Activated T-cell treated with anti-CD3 and anti-CD28 coated beads, Interleukin-2, amount 50 U/mL, for 4 hours (primary cell): Measurements from ENCODE around the gene ZBTB20. TPM values are rescaled to one million over a fixed set of nuclear protein-coding genes. Genes with fewer than 3 reads are reported as not detected.

Experiments used
- ATAC-seq, 2 donors: fragments of 200-7000 bp; cut with Tn5 transposase; one replicate each; pipeline ENCODE4 v1.10.0; 2021
- DNase-seq: peaks from one replicate; pipeline ENCODE4 v3.0.0-alpha.2; 2020
- H3K27me3 Mint-ChIP-seq: one replicate; pipeline ENCODE4 v1.8.0; 2021; ENCODE audit warnings: low read depth, mixed read lengths
- H3K36me3 Mint-ChIP-seq: one replicate; pipeline ENCODE4 v1.8.0; 2022; ENCODE audit warnings: mixed read lengths; ENCODE audit not compliant: insufficient read depth
- H3K4me1 Mint-ChIP-seq: one replicate; pipeline ENCODE4 v1.8.0; 2021; ENCODE audit warnings: low read depth, mixed read lengths
- H3K4me3 Mint-ChIP-seq: one replicate; pipeline ENCODE4 v1.8.0; 2021; ENCODE audit warnings: mild to moderate bottlenecking, moderate library complexity, mixed read lengths
- H3K9me3 Mint-ChIP-seq: one replicate; pipeline ENCODE4 v1.8.0; 2021; ENCODE audit warnings: mixed read lengths
- total RNA-seq, 3 donors: library from RNA; stranded (reverse); gene quantifications; one replicate each; pipeline ENCODE4 v1.2.1, GENCODE V29; 2021

Gene ZBTB20
- total RNA-seq, 3 donors from 2014 or later = 0.91 to 2.8 (median 1.8) TPM

GRCh38 chr3:114427285-114428043, 719.6 kb downstream of the ZBTB20 start:
- DNase-seq (no peak), ATAC-seq (no peak)
- no peaks in the 10 kb centered on the region for H3K27me3 Mint-ChIP-seq
- H3K4me1 Mint-ChIP-seq = no peaks in the 10 kb centered on the region
- no peaks in the 10 kb centered on the region for H3K36me3 Mint-ChIP-seq
- no peaks in the 10 kb centered on the region for H3K9me3 Mint-ChIP-seq
- no peak overlapping the region for H3K4me3 Mint-ChIP-seq

DNA sequence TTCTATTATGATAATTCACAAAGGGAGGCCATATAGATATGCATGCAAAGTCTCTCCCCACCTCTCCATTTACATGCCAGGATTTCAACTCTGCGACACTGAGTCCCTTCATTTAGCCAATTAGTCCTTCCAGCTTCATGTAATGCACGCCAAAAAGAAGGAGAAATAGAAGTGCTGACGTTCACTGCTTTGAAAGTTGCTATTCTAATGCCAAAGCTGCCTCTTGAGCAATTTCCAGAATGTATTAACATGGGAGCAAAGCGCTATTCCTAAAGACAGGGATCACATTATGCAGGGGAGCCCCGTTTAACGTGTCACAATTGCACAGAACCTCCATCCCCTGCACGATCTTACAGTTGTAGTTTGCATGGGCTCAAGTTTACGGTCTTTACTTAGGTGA, 722.8 kb downstream of the ZBTB20 start:
- H3K36me3 Mint-ChIP-seq = no peaks in the 10 kb centered on the region
- no peaks in the 10 kb centered on the region for H3K9me3 Mint-ChIP-seq
- H3K27me3 Mint-ChIP-seq = no peaks in the 10 kb centered on the region
- ATAC-seq (no peak), DNase-seq (no peak)
- H3K4me3 Mint-ChIP-seq = no peak overlapping the region
- H3K4me1 Mint-ChIP-seq = no peaks in the 10 kb centered on the region

GRCh38 chr3:114421204-114421603, 725.9 kb downstream of the ZBTB20 start:
- no peak for ATAC-seq
- Mint-ChIP-seq H3K36me3 (no peaks in the 10 kb centered on the region), H3K4me3 (no peak overlapping the region), H3K27me3 (no peaks in the 10 kb centered on the region), H3K4me1 (peaks cover 15% of the 10 kb centered on the region), H3K9me3 (no peaks in the 10 kb centered on the region)
- DNase-seq = no peak

GRCh38 chr3:114420072-114420471, 727.0 kb downstream of the ZBTB20 start:
- Mint-ChIP-seq H3K4me1 (peaks cover 15% of the 10 kb centered on the region), H3K9me3 (no peaks in the 10 kb centered on the region), H3K27me3 (no peaks in the 10 kb centered on the region), H3K36me3 (no peaks in the 10 kb centered on the region), H3K4me3 (no peak overlapping the region)
- ATAC-seq (no peak), DNase-seq (no peak)

- peak overlapping the region; percentile 23 for H3K4me3 Mint-ChIP-seq
- no peaks in the 10 kb centered on the region for H3K27me3 Mint-ChIP-seq
- DNase-seq (no peak), ATAC-seq (peak; percentile 54 to 58)
- no peaks in the 10 kb centered on the region for H3K36me3 Mint-ChIP-seq
- peaks cover 17% of the 10 kb centered on the region for H3K4me1 Mint-ChIP-seq
- no peaks in the 10 kb centered on the region for H3K9me3 Mint-ChIP-seq
Measured at GRCh38 chr3:114418724-114419543, 728.2 kb downstream of the ZBTB20 start.

DNA sequence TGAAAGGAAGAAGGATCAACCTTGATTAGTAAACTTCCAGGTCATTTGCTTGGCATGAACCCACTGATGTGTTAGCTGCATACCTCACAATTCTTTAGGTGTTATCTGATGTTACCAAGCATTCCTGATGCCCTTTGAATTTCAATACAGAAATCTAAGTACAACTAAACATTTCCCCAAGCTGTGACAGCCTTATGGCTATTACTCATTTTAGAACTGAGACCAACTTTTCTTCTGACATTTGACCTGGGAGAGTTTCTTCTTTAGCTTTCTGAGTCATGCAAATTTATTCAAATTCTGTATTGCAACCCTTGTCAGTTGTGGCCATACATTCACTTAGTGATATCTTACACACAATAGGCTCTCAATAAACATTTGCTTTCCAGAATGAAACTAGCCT, 729.0 kb downstream of the ZBTB20 start:
- Mint-ChIP-seq H3K4me3 (peak overlapping the region; percentile 23), H3K4me1 (peaks cover 18% of the 10 kb centered on the region), H3K27me3 (no peaks in the 10 kb centered on the region), H3K36me3 (no peaks in the 10 kb centered on the region), H3K9me3 (no peaks in the 10 kb centered on the region)
- ATAC-seq = peak; percentile 92 to 94
- DNase-seq = no peak

DNA sequence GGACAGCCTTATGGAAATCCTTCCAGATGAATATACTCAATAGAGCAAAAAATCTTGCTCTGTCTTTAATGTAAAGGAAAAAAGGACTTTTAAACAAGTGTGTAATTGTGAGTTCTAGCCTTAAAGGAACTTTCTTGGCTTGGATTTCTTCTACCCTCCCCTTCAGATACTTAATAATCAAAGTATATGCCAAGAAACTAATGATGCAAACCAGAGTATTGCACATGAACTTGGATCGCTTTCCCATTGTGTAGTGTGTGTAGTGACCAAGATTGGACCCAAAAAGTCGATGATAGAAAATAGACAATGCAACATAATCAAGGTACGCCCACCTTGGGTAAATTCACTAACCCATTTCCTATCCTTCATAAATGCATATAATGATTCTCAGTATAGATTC, 729.4 kb downstream of the ZBTB20 start:
- no peak for DNase-seq
- Mint-ChIP-seq H3K4me3 (no peak overlapping the region), H3K9me3 (no peaks in the 10 kb centered on the region), H3K4me1 (peaks cover 21% of the 10 kb centered on the region), H3K27me3 (no peaks in the 10 kb centered on the region), H3K36me3 (no peaks in the 10 kb centered on the region)
- ATAC-seq = no peak

DNA sequence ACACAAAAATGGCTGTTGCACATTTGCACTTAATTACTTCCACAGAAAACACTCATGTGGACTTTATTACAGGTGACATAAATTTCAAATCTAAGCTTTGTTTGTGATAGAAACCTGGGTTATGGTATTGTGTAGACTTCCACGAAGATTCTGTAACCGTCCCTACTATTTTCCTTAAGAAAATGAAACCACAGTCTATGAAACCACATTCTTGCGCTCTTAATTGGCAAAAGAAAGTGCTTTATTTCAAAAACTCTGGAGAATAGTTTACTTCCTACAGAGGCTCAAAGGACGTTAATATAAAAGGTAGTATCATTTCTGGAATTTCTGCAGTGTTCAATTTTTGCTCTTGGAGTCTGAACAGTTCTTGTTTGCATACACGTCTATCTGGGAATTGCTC, 729.8 kb downstream of the ZBTB20 start:
- Mint-ChIP-seq H3K4me1 (peaks cover 25% of the 10 kb centered on the region), H3K4me3 (no peak overlapping the region), H3K9me3 (no peaks in the 10 kb centered on the region)

DNA sequence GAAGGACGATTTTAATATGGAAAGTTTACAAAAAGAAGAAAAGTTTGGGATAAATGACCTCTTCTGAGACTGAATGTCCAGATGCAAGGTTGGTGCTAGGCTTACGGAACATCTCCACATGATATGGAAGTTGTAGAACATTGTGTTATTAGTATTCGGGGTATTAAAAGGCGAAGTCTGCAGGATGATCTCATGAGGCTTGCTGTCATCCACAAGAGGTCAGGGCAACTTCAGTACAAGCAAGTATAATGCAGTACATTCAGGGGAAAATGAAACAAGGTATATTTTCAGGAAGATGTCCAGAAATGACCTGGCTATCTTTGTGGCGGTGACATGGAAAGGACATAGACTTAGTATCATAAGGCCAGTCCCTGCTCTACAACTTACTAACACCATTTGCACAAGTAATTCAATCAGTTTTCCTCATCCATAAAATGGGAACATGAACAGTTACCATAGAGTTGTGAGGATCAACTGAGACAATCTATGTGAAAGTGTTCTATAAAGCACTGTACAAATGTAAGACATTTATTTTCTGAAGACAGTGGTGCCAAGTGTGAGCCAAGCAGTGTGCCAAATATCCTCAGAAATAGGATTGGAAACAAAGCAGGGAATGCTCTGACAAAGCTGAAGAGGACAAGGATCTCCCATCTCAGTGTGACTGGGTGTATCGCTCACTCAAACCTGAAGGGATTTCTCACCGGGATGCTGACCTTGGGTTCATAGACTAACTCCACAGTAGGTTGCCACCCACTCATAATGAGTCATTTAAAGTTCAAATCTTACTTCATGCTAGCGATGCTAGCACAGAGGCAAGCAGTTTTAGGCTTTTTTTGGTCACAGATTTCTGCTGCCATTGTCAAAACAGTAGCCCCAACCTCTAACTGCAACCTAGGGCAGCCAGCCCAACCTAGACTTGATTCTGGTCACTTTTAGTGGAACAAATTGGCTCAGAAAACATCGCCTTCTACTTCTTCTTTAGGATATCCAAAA, 735.0 kb downstream of the ZBTB20 start:
- peak; percentile 89 to 95 for ATAC-seq
- Mint-ChIP-seq H3K36me3 (peaks cover 5% of the 10 kb centered on the region), H3K4me3 (no peak overlapping the region), H3K9me3 (no peaks in the 10 kb centered on the region), H3K27me3 (no peaks in the 10 kb centered on the region), H3K4me1 (peaks cover 17% of the 10 kb centered on the region)
- DNase-seq = no peak

More for the DNA sequence above, 729.8 kb downstream of the ZBTB20 start:
- DNase-seq = no peak
- no peaks in the 10 kb centered on the region for H3K36me3 Mint-ChIP-seq
- ATAC-seq = no peak
- H3K27me3 Mint-ChIP-seq = no peaks in the 10 kb centered on the region

DNA sequence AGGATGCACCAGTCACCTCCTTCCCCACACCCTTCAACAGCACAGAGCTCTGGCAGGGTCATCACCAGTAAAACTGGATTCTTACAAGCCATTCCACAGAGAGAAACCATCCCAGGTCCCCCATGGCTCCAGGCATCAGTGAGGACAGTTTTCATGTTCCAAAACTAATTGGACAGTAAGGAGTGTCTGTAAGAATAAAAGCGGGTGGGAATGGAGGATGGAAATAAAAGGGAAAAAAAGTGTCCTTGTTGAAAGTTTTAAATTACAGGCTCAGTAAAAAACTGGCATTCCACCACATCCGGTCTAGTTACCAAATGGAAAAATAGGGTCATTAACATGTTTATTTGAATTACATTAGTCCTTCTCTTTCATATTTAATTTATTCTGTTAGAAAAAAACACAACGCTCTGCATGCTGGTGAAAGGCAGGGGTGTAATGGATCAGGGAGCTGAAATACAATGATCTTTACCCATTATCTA, 735.9 kb downstream of the ZBTB20 start:
- peaks cover 5% of the 10 kb centered on the region for H3K36me3 Mint-ChIP-seq
- H3K4me3 Mint-ChIP-seq = no peak overlapping the region
- no peak for DNase-seq
- no peak for ATAC-seq
- H3K9me3 Mint-ChIP-seq = no peaks in the 10 kb centered on the region
- H3K27me3 Mint-ChIP-seq = no peaks in the 10 kb centered on the region
- peaks cover 17% of the 10 kb centered on the region for H3K4me1 Mint-ChIP-seq

DNA sequence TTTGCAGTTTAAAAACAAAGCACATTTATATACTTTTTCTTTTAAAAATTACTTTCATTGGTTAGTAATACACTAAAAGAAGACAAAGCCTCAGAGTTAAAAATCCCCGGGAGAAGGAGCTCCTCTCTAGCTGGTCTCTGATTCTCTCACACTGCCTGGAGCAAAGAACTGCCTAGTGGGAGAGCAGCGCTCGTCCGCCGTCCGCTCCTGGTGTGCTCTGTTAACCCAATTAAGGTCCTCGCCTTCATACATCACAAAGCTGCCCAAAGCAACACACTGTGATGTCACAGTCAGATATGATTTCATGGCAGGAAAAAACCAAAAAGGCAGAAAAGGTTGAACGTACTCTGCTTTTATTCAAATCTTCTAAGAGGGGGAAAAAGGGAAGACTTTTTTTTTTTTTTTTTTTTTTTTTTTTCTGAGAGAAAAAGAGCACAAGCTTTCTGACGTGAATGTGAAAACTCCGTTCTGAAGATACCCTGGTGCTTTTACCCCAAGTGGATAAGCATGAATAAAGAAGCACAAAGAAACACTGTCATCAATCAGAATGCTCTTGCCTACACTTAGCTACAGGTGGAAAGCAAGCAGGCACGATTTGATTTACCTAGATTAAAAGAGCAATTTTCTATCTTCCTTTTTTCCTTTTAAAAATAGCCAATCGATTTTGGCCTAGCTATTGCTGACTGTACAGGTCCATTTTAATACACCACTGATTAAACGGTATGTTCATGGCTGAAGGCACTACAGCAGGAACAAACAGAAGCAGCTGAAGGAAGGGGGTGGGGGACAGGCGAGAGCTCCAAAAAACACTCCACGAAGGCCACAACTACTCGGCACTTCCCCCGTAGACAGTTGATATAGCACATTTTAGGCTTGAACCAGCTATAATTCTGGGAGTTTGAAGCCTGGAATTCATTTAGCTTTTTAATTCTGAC, 738.1 kb downstream of the ZBTB20 start:
- H3K36me3 Mint-ChIP-seq = peaks cover 5% of the 10 kb centered on the region
- DNase-seq (no peak), ATAC-seq (no peak)
- no peak overlapping the region for H3K4me3 Mint-ChIP-seq
- H3K9me3 Mint-ChIP-seq = no peaks in the 10 kb centered on the region
- H3K27me3 Mint-ChIP-seq = no peaks in the 10 kb centered on the region
- H3K4me1 Mint-ChIP-seq = peaks cover 16% of the 10 kb centered on the region

DNA sequence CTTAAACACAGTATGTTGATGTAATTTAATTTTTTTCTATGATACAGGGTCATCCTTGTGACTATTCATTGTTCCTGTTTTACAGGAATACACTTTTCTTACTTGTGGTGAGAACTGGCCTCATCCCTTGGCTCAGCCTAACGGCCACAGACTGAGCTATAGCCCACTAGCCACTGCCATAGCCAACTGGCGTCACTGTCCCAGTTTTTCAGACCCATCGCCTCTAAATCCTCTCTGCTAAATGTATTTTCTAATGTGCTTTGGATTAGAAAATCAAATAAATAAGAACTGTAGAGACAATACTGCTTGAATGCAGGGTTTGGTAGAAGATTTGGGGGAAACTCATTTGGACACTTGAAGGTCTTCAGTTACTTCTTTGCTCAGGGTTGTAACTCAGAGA, 740.2 kb downstream of the ZBTB20 start:
- no peak for DNase-seq
- Mint-ChIP-seq H3K4me1 (peaks cover 5% of the 10 kb centered on the region), H3K36me3 (peaks cover 5% of the 10 kb centered on the region), H3K4me3 (no peak overlapping the region), H3K27me3 (no peaks in the 10 kb centered on the region), H3K9me3 (no peaks in the 10 kb centered on the region)
- ATAC-seq = no peak

DNA sequence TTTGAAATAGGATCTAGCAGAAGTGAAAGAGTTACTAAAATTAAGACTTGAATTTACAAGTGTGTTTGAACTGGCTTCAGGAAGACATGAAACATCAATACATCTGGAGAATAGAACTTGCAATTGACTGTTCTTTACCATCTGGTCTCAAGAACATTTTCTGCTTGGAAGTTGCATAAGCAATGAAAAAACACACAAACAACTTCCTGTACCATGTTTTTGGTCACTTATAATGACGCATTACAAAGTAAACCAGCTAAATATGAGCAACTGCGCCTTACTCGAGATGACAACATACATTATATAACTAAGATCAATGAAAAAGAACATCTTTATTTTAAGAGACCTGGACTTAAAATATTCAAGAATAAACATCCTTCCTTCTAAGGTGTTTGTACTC, 740.8 kb downstream of the ZBTB20 start:
- Mint-ChIP-seq H3K27me3 (no peaks in the 10 kb centered on the region), H3K4me1 (no peaks in the 10 kb centered on the region), H3K36me3 (peaks cover 5% of the 10 kb centered on the region), H3K4me3 (no peak overlapping the region), H3K9me3 (no peaks in the 10 kb centered on the region)
- ATAC-seq (no peak), DNase-seq (no peak)
